Sigmoid colon (tissue), 7 donors: Measurements from ENCODE around the gene ST8SIA2. TPM values are rescaled to one million over a fixed set of nuclear protein-coding genes. Genes with fewer than 3 reads are reported as not detected.

Source experiments
- DNase-seq: peaks from one replicate; pipeline ENCODE4 v3.0.0-alpha.2; 2019
- H3K27ac ChIP-seq, 4 donors: fragments of 200-600 bp; sonication (generic); one replicate each; pipeline ENCODE4 v1.5.1; 2016 to 2019; ENCODE audit warnings: mild to moderate bottlenecking in 1 of 4
- H3K27me3 ChIP-seq, 3 donors: fragments of 200-600 bp; sonication (generic); one replicate each; pipeline ENCODE4 v1.5.1; 2019; ENCODE audit warnings: mild to moderate bottlenecking in 1 of 3
- H3K36me3 ChIP-seq, 4 donors: fragments of 200-600 bp; sonication (generic); one replicate each; pipeline ENCODE4 v1.5.1; 2016 to 2019
- H3K4me1 ChIP-seq, 4 donors: fragments of 200-600 bp; sonication (generic); one replicate each; pipeline ENCODE4 v1.5.1; 2017 to 2019
- H3K4me3 ChIP-seq, 4 donors: fragments of 200-600 bp; sonication (generic); one replicate each; pipeline ENCODE4 v1.5.1; 2017 to 2019; ENCODE audit warnings: mild to moderate bottlenecking in 2 of 4, moderate library complexity in 1 of 4
- H3K9me3 ChIP-seq, 4 donors: fragments of 200-600 bp in 3 of 4; sonication (generic) in 3 of 4; one replicate each; pipeline versions ENCODE4 v1.5.1 to v1.6.1; 2013 to 2019
- EP300 ChIP-seq, 4 donors: sonication (generic); formaldehyde crosslinking; IDR thresholded peaks; one replicate each; pipeline ENCODE4 v1.6.1; 2017; ENCODE audit warnings: antibody characterized with exemption in 4 of 4
- POLR2A ChIP-seq, 2 donors: fragments of 450-650 bp; IDR thresholded peaks; one replicate each; pipeline ENCODE4 v1.6.1; 2016; ENCODE audit warnings: antibody characterized with exemption in 2 of 2, mild to moderate bottlenecking in 2 of 2, moderate library complexity in 2 of 2
- POLR2AphosphoS5 ChIP-seq, 4 donors: sonication (generic); formaldehyde crosslinking; IDR thresholded peaks; one replicate each; pipeline ENCODE4 v1.6.1; 2017; ENCODE audit warnings: antibody characterized with exemption in 4 of 4
- WGBS, 2 donors: extraction: QIAGEN DNeasy Blood & Tissue Kit; methylation state at CpG; one replicate each; pipeline ENCODE4 v1.1.7; 2013; 5-methylcytosine and 5-hydroxymethylcytosine counted together
- intact Hi-C: fragments of 100-400 bp; cut with DNase I; formaldehyde crosslinking; loops from one replicate; pipeline ENCODE4 v1.15.1; 2023
- polyA plus RNA-seq, 3 donors: library from polyadenylated mRNA; stranded (reverse); fragments of 200-250 nt; gene quantifications; one replicate each; pipeline ENCODE4 v1.2.3, GENCODE V29; 2013
- total RNA-seq, 4 donors: library from RNA; depleted of rRNA; stranded (reverse); fragments of >200 nt; gene quantifications; one replicate each; pipeline ENCODE4 v1.1.0, GENCODE V29; 2016
- TF ChIP-seq, protein P1 (sequence below), 4 experiments: fragments of 450-650 bp in 3 of 4; fragments of 200-600 bp in 1 of 4; IDR thresholded peaks; one replicate each; pipeline ENCODE4 v1.5.1; 2016 to 2019; ENCODE audit warnings: antibody characterized with exemption in 4 of 4, mild to moderate bottlenecking in 3 of 4, moderate library complexity in 2 of 4
- donor health status: healthy with polysubstance abuse.
- donor health status: Bipolar disorder and iron deficiency.
- donor health status: healthy.

ST8SIA2 gene
- total and polyA plus RNA-seq, 7 donors: under 0.01 to 0.71 (median 0.16) TPM; not detected in 2

DNA sequence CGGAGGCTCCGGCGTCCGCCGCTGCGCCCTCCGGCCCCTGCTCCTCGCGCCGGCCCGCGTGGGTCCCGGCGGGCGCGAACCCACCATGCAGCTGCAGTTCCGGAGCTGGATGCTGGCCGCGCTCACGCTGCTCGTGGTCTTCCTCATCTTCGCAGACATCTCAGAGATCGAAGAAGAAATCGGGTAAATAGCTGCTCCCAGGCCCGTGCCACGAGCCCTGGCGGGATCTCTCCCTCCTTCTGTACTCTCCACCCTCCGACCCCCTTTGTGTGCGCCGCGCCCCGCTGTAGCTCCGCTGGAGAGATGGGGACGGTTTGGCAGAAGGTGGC is 263 bp downstream of the ST8SIA2 start:
- no peaks in the 10 kb centered on the region for H3K9me3 ChIP-seq
- peaks cover 25 to 57% (median 46%) of the 10 kb centered on the region in 3 donors for H3K27me3 ChIP-seq
- WGBS, 2 donors: 1% methylated on average over 34 of the region's 34 CpGs
- TF ChIP-seq POLR2A (IDR thresholded peaks at IDR 0.05): no peak
- no peak for TF ChIP-seq POLR2AphosphoS5 (IDR thresholded peaks at IDR 0.05)
- TF ChIP-seq EP300 (IDR thresholded peaks at IDR 0.05): no peak
- TF ChIP-seq, protein P1, sequence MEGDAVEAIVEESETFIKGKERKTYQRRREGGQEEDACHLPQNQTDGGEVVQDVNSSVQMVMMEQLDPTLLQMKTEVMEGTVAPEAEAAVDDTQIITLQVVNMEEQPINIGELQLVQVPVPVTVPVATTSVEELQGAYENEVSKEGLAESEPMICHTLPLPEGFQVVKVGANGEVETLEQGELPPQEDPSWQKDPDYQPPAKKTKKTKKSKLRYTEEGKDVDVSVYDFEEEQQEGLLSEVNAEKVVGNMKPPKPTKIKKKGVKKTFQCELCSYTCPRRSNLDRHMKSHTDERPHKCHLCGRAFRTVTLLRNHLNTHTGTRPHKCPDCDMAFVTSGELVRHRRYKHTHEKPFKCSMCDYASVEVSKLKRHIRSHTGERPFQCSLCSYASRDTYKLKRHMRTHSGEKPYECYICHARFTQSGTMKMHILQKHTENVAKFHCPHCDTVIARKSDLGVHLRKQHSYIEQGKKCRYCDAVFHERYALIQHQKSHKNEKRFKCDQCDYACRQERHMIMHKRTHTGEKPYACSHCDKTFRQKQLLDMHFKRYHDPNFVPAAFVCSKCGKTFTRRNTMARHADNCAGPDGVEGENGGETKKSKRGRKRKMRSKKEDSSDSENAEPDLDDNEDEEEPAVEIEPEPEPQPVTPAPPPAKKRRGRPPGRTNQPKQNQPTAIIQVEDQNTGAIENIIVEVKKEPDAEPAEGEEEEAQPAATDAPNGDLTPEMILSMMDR (IDR thresholded peaks at IDR 0.05): no peak
- H3K36me3 ChIP-seq: no peaks in the 10 kb centered on the region
- intact Hi-C loops: no loop called here
- H3K4me3 ChIP-seq: peak overlapping the region in 3 of 4 donors; percentile 12 to 37 (median 30)
- peaks cover 0 to 18% (median 17%) of the 10 kb centered on the region in 4 donors for H3K4me1 ChIP-seq
- no peak overlapping the region for H3K27ac ChIP-seq
- no peak for DNase-seq

DNA sequence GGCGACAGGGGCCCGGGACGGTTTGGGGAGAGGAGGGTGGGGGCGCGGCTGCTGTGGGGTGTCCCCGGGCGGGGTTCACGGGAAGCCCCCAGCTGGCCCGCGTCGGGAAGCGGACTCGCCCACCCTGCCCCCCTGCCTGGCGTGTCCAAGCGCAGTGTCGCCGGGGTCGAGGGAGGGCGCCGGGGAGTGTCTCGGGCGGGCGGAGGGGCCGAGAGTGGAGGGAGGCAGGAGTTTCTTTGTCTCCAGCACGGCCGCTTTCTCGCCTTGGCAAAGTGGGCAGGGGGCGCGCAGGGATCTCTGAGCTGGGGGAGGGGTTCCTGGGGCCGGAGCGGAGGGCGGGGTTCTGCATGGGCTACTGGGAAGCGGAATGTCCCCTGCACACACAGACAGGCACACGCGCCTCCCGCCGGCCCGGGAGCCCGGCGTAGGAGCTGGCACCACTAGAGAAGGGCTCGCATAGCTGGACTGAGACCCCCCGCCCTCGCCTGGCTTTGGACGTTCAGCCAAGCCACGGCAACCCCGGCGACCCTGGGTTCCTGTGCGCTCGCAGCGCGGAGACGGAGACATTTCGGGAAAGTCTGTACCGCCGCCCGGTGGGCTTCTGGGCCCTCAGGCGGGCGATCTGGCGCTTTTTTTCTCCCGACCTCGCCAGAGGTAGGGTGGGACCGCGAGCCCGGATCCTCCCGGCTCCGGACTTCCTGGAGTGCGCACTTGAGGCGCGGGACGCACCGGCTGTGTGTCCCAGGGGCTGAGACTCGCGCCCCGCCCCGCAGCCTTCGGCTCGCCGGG is 822 bp downstream of the ST8SIA2 start:
- TF ChIP-seq POLR2A (IDR thresholded peaks at IDR 0.05) (no peak), POLR2AphosphoS5 (IDR thresholded peaks at IDR 0.05) (no peak), EP300 (IDR thresholded peaks at IDR 0.05) (no peak)
- TF ChIP-seq, protein P1 (IDR thresholded peaks at IDR 0.05): no peak
- intact Hi-C loops: no loop called here
- DNase-seq: no peak
- WGBS, 2 donors: 1 to 2% methylated on average over 78 of the region's 78 CpGs
- Histone ChIP-seq H3K9me3 (no peaks in the 10 kb centered on the region), H3K36me3 (no peaks in the 10 kb centered on the region), H3K27ac (no peak overlapping the region), H3K4me1 (peaks cover 0 to 18% (median 17%) of the 10 kb centered on the region in 4 donors), H3K27me3 (peaks cover 25 to 52% (median 45%) of the 10 kb centered on the region in 3 donors), H3K4me3 (peak overlapping the region in 3 of 4 donors; percentile 12 to 37 (median 30))

DNA sequence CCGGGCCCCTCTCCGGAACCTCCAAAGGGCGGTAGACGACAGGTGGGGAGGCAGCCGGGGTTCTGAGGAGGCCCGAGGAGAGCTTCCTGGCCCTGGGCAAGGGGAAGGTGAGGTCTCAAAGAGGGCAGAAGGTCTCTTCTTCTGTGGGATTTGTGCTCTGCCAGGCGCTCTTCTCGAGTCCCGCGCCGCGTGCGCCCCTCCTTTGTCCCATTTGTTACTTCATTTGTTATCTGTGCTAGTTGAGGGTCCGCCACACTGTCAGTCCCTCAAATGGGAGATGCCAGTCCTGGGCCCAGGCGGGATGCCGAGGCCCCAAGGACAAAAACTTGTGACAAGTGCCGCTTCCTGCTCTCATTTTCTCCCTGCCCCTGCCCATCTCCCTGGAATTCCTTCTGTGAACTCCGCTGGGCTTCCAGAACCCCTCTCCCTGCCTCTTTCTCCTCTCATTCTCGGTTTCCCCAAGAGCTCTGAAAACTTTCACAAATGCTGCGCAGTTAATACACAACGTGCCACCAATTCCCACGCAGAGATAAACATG is 1.5 kb downstream of the ST8SIA2 start:
- DNase-seq: no peak
- H3K36me3 ChIP-seq: no peaks in the 10 kb centered on the region
- WGBS, 2 donors: 15 to 19% methylated on average over 22 of the region's 22 CpGs
- TF ChIP-seq POLR2A (IDR thresholded peaks at IDR 0.05): no peak
- TF ChIP-seq, protein P1 (IDR thresholded peaks at IDR 0.05): no peak
- no peak for TF ChIP-seq EP300 (IDR thresholded peaks at IDR 0.05)
- no peak for TF ChIP-seq POLR2AphosphoS5 (IDR thresholded peaks at IDR 0.05)
- intact Hi-C loops: no loop called here
- peaks cover 0 to 18% (median 17%) of the 10 kb centered on the region in 4 donors for H3K4me1 ChIP-seq
- H3K9me3 ChIP-seq: no peaks in the 10 kb centered on the region
- H3K27me3 ChIP-seq: peaks cover 25 to 52% (median 42%) of the 10 kb centered on the region in 3 donors
- H3K27ac ChIP-seq: no peak overlapping the region
- H3K4me3 ChIP-seq: peak overlapping the region in 2 of 4 donors; percentile 30 to 37

DNA sequence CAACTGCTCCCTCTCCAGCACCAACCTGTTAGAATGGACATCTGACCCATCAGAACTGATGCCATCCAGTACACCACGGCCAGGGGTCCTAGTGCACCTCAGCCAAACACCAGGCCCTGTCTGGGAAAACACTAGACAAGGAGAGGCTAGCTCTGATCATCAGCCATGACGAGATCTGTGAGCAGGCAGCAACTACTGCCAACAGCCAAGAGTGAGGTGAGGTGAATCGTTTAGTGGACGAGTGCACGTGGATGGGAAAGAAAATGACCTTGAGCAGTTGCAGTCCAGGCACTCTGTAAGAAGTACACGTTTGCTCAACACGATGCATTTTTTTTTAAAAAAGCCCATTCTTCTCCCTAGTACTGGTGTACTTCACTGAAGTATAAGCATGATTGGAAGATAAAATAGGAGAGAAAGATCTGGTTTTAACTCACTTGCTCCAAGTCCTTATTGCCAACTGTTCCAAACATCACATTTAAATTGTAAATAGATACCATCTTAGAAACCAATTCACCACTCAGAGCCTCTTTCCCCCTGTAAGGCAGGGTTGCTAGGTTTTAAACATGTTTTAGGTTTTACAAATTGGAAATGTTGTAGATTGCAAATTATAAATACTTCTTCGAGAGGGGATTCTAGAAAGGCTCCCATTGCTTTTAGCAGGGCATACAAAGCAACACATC is 5.7 kb downstream of the ST8SIA2 start:
- Histone ChIP-seq H3K27me3 (peaks cover 9 to 19% (median 16%) of the 10 kb centered on the region in 3 donors), H3K27ac (no peak overlapping the region), H3K4me1 (peaks cover 0 to 7% (median 4%) of the 10 kb centered on the region in 4 donors), H3K36me3 (no peaks in the 10 kb centered on the region), H3K9me3 (no peaks in the 10 kb centered on the region), H3K4me3 (no peak overlapping the region)
- no peak for DNase-seq
- intact Hi-C loops: no loop called here
- 71 to 83% methylated on average over 8 of the region's 8 CpGs for WGBS, 2 donors
- TF ChIP-seq POLR2AphosphoS5 (IDR thresholded peaks at IDR 0.05) (no peak), POLR2A (IDR thresholded peaks at IDR 0.05) (no peak), EP300 (IDR thresholded peaks at IDR 0.05) (no peak)
- TF ChIP-seq, protein P1 (IDR thresholded peaks at IDR 0.05): no peak
